Measurements from ENCODE around the gene ZNF292. TPM values are rescaled to one million over a fixed set of nuclear protein-coding genes. Genes with fewer than 3 reads are reported as not detected.

Gene ZNF292
- total RNA-seq, 1 experiment from 2014 or later, result 34.1 TPM

- POLR2A ChIA-PET (ENCODE audit: unreplicated experiment), result no interaction called here
- no peak overlapping the region for H3K27ac ChIP-seq
- H3K36me3 ChIP-seq (ENCODE audit: low read depth), result peaks cover 12% of the 10 kb centered on the region; the same call in 1 of the 2 replicates
- intact Hi-C loops (cut with micrococcal nuclease; ENCODE audit: unreplicated experiment), result no loop called here
- H3F3A ChIP-seq (ENCODE audit: insufficient read depth, low read depth), result no peaks in the 10 kb centered on the region; the same call in 1 of the 2 replicates
- no peak for DNase-seq
- TF ChIP-seq CTCF (conservative IDR thresholded peaks at IDR 0.05), result no peak
- no peak for TF ChIP-seq EZH2 (IDR thresholded peaks at IDR 0.05; ENCODE audit: low read depth)
- no peaks in the 10 kb centered on the region for H3K4me1 ChIP-seq (replicated peaks; ENCODE audit: insufficient read depth)
- BruUV-seq (replicated peaks), result no TSS peak
- no peak overlapping the region for H3K4me2 ChIP-seq
- H3K9me2 ChIP-seq (ENCODE audit: insufficient read depth), result no peaks in the 10 kb centered on the region
- H3K4me3 ChIP-seq, result no peak overlapping the region
- no peaks in the 10 kb centered on the region for H4K20me1 ChIP-seq (ENCODE audit: insufficient read depth)
- CTCF ChIA-PET, result interaction anchor here (0.6 to 0.7 kb wide), 2 partner anchors 24 to 146 kb away, joined by 3 to 4 read pairs; no protein-coding TSS in a partner anchor
- H2AFZ ChIP-seq, result no peak overlapping the region
- no peaks in the 10 kb centered on the region for H3K9me3 ChIP-seq (ENCODE audit: insufficient read depth, low read depth)
- H3K27me3 ChIP-seq (ENCODE audit: insufficient read depth, low read depth), result no peaks in the 10 kb centered on the region
- H3K79me2 ChIP-seq (ENCODE audit: low read depth), result no peaks in the 10 kb centered on the region
Observed at GRCh38 chr6:87224971-87225370, 69.6 kb downstream of the ZNF292 start.

GRCh38 chr6:87225511-87225910 is 70.1 kb downstream of the ZNF292 start:
- Histone ChIP-seq H3K4me1 (replicated peaks; ENCODE audit: insufficient read depth) (no peaks in the 10 kb centered on the region), H3K9me3 (ENCODE audit: insufficient read depth, low read depth) (no peaks in the 10 kb centered on the region), H3F3A (ENCODE audit: insufficient read depth, low read depth) (no peaks in the 10 kb centered on the region; the same call in 1 of the 2 replicates), H3K9me2 (ENCODE audit: insufficient read depth) (no peaks in the 10 kb centered on the region), H3K4me2 (no peak overlapping the region), H4K20me1 (ENCODE audit: insufficient read depth) (no peaks in the 10 kb centered on the region), H3K27me3 (ENCODE audit: insufficient read depth, low read depth) (no peaks in the 10 kb centered on the region), H3K4me3 (no peak overlapping the region), H3K36me3 (ENCODE audit: low read depth) (peaks cover 10% of the 10 kb centered on the region; the same call in 1 of the 2 replicates), H3K79me2 (ENCODE audit: low read depth) (no peaks in the 10 kb centered on the region), H3K27ac (no peak overlapping the region), H2AFZ (no peak overlapping the region)
- intact Hi-C loops (cut with micrococcal nuclease; ENCODE audit: unreplicated experiment), result no loop called here
- TF ChIP-seq EZH2 (IDR thresholded peaks at IDR 0.05; ENCODE audit: low read depth), result no peak
- TF ChIP-seq CTCF (conservative IDR thresholded peaks at IDR 0.05), result no peak
- DNase-seq, result no peak
- ChIA-PET POLR2A (ENCODE audit: unreplicated experiment) (no interaction called here), CTCF (no interaction called here)
- no TSS peak for BruUV-seq (replicated peaks)

DNA sequence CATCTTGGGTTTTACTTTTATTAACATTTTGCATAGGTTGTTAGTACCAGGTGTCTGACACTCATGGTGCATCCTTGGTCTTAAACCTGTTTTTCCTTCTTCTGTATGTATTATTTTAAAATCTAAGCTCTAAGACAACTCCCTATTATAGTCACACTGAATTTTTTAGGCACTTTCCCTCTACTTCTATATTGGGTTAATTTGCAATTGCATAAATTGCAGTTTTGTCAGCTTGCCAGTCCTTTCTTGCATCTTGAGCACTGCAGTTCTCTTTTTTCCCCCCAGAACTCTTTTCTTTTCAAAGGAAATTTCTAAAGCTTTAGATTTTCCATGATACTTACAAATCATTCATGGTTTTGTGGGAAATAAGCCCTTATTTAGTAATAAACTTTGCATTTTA is 70.6 kb downstream of the ZNF292 start:
- Histone ChIP-seq H3K36me3 (ENCODE audit: low read depth) (peaks cover 8% of the 10 kb centered on the region; the same call in 1 of the 2 replicates), H3F3A (ENCODE audit: insufficient read depth, low read depth) (no peaks in the 10 kb centered on the region; the same call in 1 of the 2 replicates), H3K27me3 (ENCODE audit: insufficient read depth, low read depth) (no peaks in the 10 kb centered on the region), H3K9me3 (ENCODE audit: insufficient read depth, low read depth) (no peaks in the 10 kb centered on the region), H3K9me2 (ENCODE audit: insufficient read depth) (no peaks in the 10 kb centered on the region), H4K20me1 (ENCODE audit: insufficient read depth) (no peaks in the 10 kb centered on the region), H2AFZ (no peak overlapping the region), H3K4me3 (no peak overlapping the region), H3K4me2 (no peak overlapping the region), H3K79me2 (ENCODE audit: low read depth) (no peaks in the 10 kb centered on the region), H3K27ac (no peak overlapping the region), H3K4me1 (replicated peaks; ENCODE audit: insufficient read depth) (no peaks in the 10 kb centered on the region)
- no peak for DNase-seq
- TF ChIP-seq CTCF (conservative IDR thresholded peaks at IDR 0.05) (no peak), EZH2 (IDR thresholded peaks at IDR 0.05; ENCODE audit: low read depth) (no peak)
- BruUV-seq (replicated peaks), result no TSS peak
- CTCF ChIA-PET, result no interaction called here
- POLR2A ChIA-PET (ENCODE audit: unreplicated experiment), result interaction anchor here (0.7 kb wide), 1 partner anchor 70 kb away, joined by 4 read pairs; the partner anchor contains the start of gene ZNF292
- intact Hi-C loops (cut with micrococcal nuclease; ENCODE audit: unreplicated experiment), result no loop called here

Data from PC-9 (cell line).